Fibroblast of lung (primary cell): Measurements from ENCODE around the gene FRY. TPM values are rescaled to one million over a fixed set of nuclear protein-coding genes. Genes with fewer than 3 reads are reported as not detected.

Experiments used
- DNase-seq, 2 donors: peaks; one replicate each; pipeline versions ENCODE4 v3.0.0 to v3.0.0-alpha.2; 2010; ENCODE audit warnings: low read depth in 2 of 2
- H2AFZ ChIP-seq: 2 replicates; pipeline ENCODE4 v1.5.1; 2012; ENCODE audit warnings: low read length, control low read depth, inconsistent platforms
- H3K27ac ChIP-seq: 2 replicates; pipeline ENCODE4 v1.5.1; 2011; ENCODE audit warnings: low read length, control low read depth; ENCODE audit not compliant: insufficient read depth
- H3K27me3 ChIP-seq: 2 replicates; pipeline ENCODE4 v1.5.1; 2011; ENCODE audit warnings: mild to moderate bottlenecking, low read length; ENCODE audit not compliant: control insufficient read depth, insufficient read depth
- H3K36me3 ChIP-seq: 2 replicates; pipeline ENCODE4 v1.5.1; 2011; ENCODE audit warnings: low read length; ENCODE audit not compliant: control insufficient read depth, insufficient read depth
- H3K4me1 ChIP-seq: 2 replicates; pipeline ENCODE4 v1.5.1; 2011; ENCODE audit warnings: low read length; ENCODE audit not compliant: control insufficient read depth, insufficient read depth; ENCODE audit errors: extremely low read depth
- H3K4me2 ChIP-seq: 2 replicates; pipeline ENCODE4 v1.5.1; 2011; ENCODE audit warnings: low read length, control low read depth; ENCODE audit not compliant: insufficient read depth; ENCODE audit errors: extremely low read depth
- H3K4me3 ChIP-seq, 4 experiments: fragments of 200-600 bp in 1 of 4; sonication (generic) in 1 of 4; replicated peaks in 1 of 4; 2 replicates each; pipeline ENCODE4 v1.5.1; 2011 to 2016; ENCODE audit warnings: low read length in 4 of 4, low read depth in 3 of 4, mild to moderate bottlenecking in 3 of 4, control low read depth in 2 of 4, inconsistent platforms in 1 of 4, mixed read lengths in 1 of 4; ENCODE audit not compliant: insufficient read depth in 1 of 4; ENCODE audit errors: control extremely low read depth in 1 of 4
- H3K79me2 ChIP-seq: 2 replicates; pipeline ENCODE4 v1.5.1; 2012; ENCODE audit warnings: mild to moderate bottlenecking, low read length, inconsistent platforms; ENCODE audit not compliant: control insufficient read depth, insufficient read depth
- H3K9ac ChIP-seq: 2 replicates; pipeline ENCODE4 v1.5.1; 2011; ENCODE audit warnings: mild to moderate bottlenecking, low read length, control low read depth; ENCODE audit not compliant: insufficient read depth
- H3K9me3 ChIP-seq: 2 replicates; pipeline ENCODE4 v1.5.1; 2012; ENCODE audit warnings: low read depth, low read length; ENCODE audit not compliant: control insufficient read depth, insufficient read depth
- H4K20me1 ChIP-seq: 2 replicates; pipeline ENCODE4 v1.5.1; 2011; ENCODE audit warnings: low read length; ENCODE audit not compliant: control insufficient read depth, insufficient read depth; ENCODE audit errors: extremely low read depth
- EZH2 ChIP-seq: IDR thresholded peaks from 2 replicates; pipeline ENCODE4 v1.5.1; 2012; ENCODE audit warnings: low read length, control low read depth, mild to moderate bottlenecking; ENCODE audit errors: missing control alignments
- polyA plus RNA-seq, 2 donors: library from polyadenylated mRNA; depleted of rRNA in 1 of 2; stranded (reverse) in 1 of 2; unstranded in 1 of 2; fragments of >200 nt; gene quantifications; 2 replicates each; pipeline ENCODE4 v1.2.1, GENCODE V29; 2011 to 2012; ENCODE audit warnings: missing spikeins in 1 of 2
- total RNA-seq: library from RNA; depleted of rRNA; stranded (reverse); fragments of >200 nt; gene quantifications from 2 replicates; pipeline ENCODE4 v1.2.1, GENCODE V29; 2014
- TF ChIP-seq, protein P1 (sequence below), 2 donors: IDR thresholded peaks in 1 of 2; conservative IDR thresholded peaks in 1 of 2; 1 replicate in 1 of 2; 2 replicates in 1 of 2; pipeline ENCODE4 v1.5.1; 2011 to 2012; ENCODE audit warnings: low read length in 2 of 2, control low read depth in 1 of 2, inconsistent platforms in 1 of 2, low read depth in 1 of 2, mild to moderate bottlenecking in 1 of 2

The FRY gene
- total and polyA plus RNA-seq, 2 donors (not counting 1 experiment from before 2014, with no cell fraction given) = 8.8 to 18.3 TPM

DNA sequence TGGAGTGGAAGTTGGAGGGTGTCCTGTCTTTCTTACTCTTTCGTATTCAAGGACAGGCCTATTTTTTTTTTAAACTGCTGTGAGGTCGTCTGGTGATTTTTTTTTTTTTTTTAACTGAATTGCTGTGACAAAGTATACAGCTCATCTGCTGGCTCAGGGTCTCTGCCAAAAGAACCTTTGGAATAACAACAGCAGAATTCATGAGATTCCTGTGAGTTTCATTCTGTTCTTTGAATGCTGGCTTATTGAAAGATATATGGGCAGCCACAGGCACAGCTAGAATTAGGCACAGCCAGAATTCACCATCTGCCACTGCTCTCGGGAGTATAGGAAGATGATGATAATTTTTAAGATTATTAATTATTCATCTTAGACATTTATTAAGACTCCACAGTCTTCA, 21.4 kb upstream of the FRY start:
- H3K4me2 ChIP-seq = no peak overlapping the region
- H3K36me3 ChIP-seq = no peaks in the 10 kb centered on the region
- peak in 1 of 2 donors; percentile 20 for DNase-seq
- H3K9ac ChIP-seq = no peak overlapping the region
- H2AFZ ChIP-seq = no peak overlapping the region
- no peak overlapping the region for H3K4me3 ChIP-seq
- no peak overlapping the region for H3K27ac ChIP-seq
- no peaks in the 10 kb centered on the region for H3K4me1 ChIP-seq
- H3K79me2 ChIP-seq = no peaks in the 10 kb centered on the region
- TF ChIP-seq, protein P1, sequence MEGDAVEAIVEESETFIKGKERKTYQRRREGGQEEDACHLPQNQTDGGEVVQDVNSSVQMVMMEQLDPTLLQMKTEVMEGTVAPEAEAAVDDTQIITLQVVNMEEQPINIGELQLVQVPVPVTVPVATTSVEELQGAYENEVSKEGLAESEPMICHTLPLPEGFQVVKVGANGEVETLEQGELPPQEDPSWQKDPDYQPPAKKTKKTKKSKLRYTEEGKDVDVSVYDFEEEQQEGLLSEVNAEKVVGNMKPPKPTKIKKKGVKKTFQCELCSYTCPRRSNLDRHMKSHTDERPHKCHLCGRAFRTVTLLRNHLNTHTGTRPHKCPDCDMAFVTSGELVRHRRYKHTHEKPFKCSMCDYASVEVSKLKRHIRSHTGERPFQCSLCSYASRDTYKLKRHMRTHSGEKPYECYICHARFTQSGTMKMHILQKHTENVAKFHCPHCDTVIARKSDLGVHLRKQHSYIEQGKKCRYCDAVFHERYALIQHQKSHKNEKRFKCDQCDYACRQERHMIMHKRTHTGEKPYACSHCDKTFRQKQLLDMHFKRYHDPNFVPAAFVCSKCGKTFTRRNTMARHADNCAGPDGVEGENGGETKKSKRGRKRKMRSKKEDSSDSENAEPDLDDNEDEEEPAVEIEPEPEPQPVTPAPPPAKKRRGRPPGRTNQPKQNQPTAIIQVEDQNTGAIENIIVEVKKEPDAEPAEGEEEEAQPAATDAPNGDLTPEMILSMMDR (conservative IDR thresholded peaks at IDR 0.05 in 1 of 2, IDR thresholded peaks at IDR 0.05 in 1 of 2; ENCODE audit: low read depth in 1 of 2, low read length in 2 of 2) = no peak
- TF ChIP-seq EZH2 = no peak
- no peaks in the 10 kb centered on the region for H3K27me3 ChIP-seq
- no peaks in the 10 kb centered on the region for H4K20me1 ChIP-seq
- no peaks in the 10 kb centered on the region for H3K9me3 ChIP-seq

GRCh38 chr13:32011971-32012370, 19.6 kb upstream of the FRY start:
- H3K9me3 ChIP-seq = no peaks in the 10 kb centered on the region
- H3K4me1 ChIP-seq = no peaks in the 10 kb centered on the region
- H4K20me1 ChIP-seq = no peaks in the 10 kb centered on the region
- DNase-seq = no peak
- no peak overlapping the region for H3K4me2 ChIP-seq
- TF ChIP-seq EZH2 = no peak
- TF ChIP-seq, protein P1 (conservative IDR thresholded peaks at IDR 0.05 in 1 of 2, IDR thresholded peaks at IDR 0.05 in 1 of 2; ENCODE audit: low read depth in 1 of 2, low read length in 2 of 2) = no peak
- no peak overlapping the region for H3K27ac ChIP-seq
- H2AFZ ChIP-seq = no peak overlapping the region
- H3K36me3 ChIP-seq = no peaks in the 10 kb centered on the region
- H3K27me3 ChIP-seq = no peaks in the 10 kb centered on the region
- no peaks in the 10 kb centered on the region for H3K79me2 ChIP-seq
- no peak overlapping the region for H3K9ac ChIP-seq
- H3K4me3 ChIP-seq = no peak overlapping the region

DNA sequence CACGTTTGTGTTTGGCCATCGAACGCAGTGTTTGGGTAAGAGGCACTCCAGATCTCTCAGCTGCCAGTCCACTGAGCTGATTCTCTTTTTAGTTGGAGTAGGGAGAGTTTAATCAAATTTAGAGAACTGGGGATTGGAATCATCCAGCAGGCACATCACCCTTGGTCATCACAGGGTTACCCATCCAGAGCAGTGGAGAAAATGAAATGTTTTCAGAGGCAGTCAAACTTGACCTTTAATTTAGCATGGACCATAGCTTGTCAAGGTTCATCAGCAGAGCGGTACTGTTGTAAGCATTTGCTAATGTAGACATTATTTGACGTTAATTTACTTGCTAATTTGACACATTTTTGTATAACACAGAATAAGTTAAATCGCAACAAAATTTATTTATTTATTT, 18.4 kb upstream of the FRY start:
- Histone ChIP-seq H3K4me2 (no peak overlapping the region), H3K27ac (no peak overlapping the region), H4K20me1 (no peaks in the 10 kb centered on the region), H3K4me1 (no peaks in the 10 kb centered on the region), H2AFZ (no peak overlapping the region), H3K79me2 (no peaks in the 10 kb centered on the region), H3K9me3 (no peaks in the 10 kb centered on the region), H3K36me3 (no peaks in the 10 kb centered on the region), H3K9ac (no peak overlapping the region), H3K27me3 (no peaks in the 10 kb centered on the region), H3K4me3 (no peak overlapping the region)
- DNase-seq = no peak
- TF ChIP-seq EZH2 = no peak
